ENCODE results near the gene LTBR.

DNA sequence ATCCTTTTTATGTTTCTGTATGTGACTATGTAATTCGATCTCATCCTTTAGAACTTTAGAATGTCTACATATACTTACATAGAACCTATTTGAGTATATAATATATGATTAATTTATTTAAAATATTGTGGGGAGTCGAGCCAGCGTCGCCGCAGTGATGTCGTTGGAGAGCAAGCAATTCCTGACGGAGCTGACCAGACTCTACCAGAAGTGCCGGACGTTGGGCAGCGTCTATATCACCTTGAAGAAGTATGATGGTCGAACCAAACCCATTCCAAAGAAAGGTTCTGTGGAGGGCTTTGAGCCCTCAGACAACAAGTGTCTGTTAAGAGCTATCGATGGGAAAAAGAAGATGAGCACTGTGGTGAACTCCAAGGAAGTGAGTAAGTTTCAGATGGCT is 54.4 kb downstream of the LTBR start:
- TF ChIP-seq CTCF (IDR thresholded peaks at IDR 0.05; ENCODE audit: poor library complexity) = no peak
- TF ChIP-seq EZH2 (IDR thresholded peaks at IDR 0.05; ENCODE audit: borderline replicate concordance) = no peak
- no peak for TF ChIP-seq EZH2phosphoT487 (IDR thresholded peaks at IDR 0.05; ENCODE audit: low read depth, severe bottlenecking, unreplicated experiment)
